Activated naive CD8-positive, alpha-beta T cell treated with anti-CD3 and anti-CD28 coated beads for 36 hours (primary cell): ENCODE measurements around the gene IKZF1. TPM values are rescaled to one million over a fixed set of nuclear protein-coding genes. Genes with fewer than 3 reads are reported as not detected.

Source experiments
- DNase-seq: peaks from one replicate; pipeline ENCODE4 v3.0.0; 2021
- H3K27ac Mint-ChIP-seq: one replicate; pipeline ENCODE4 v1.8.0; 2022; ENCODE audit warnings: mild to moderate bottlenecking, moderate library complexity, mixed read lengths
- H3K27me3 Mint-ChIP-seq: one replicate; pipeline ENCODE4 v1.8.0; 2022; ENCODE audit warnings: mild to moderate bottlenecking, mixed read lengths
- H3K36me3 Mint-ChIP-seq: one replicate; pipeline ENCODE4 v1.8.0; 2021; ENCODE audit warnings: mild to moderate bottlenecking, mixed read lengths
- H3K4me1 Mint-ChIP-seq: one replicate; pipeline ENCODE4 v1.8.0; 2021; ENCODE audit warnings: mixed read lengths
- H3K4me3 Mint-ChIP-seq: one replicate; pipeline ENCODE4 v1.8.0; 2022; ENCODE audit warnings: mild to moderate bottlenecking, moderate library complexity, mixed read lengths
- H3K9me3 Mint-ChIP-seq: one replicate; pipeline ENCODE4 v1.8.0; 2022; ENCODE audit warnings: mixed read lengths
- total RNA-seq, 2 experiments: library from RNA; stranded (reverse); gene quantifications; one replicate each; pipeline ENCODE4 v1.2.3, GENCODE V29; 2021

IKZF1 gene
- total RNA-seq, 2 experiments from 2014 or later, result 220 to 225 TPM

GRCh38 chr7:50359258-50359994 is 54.9 kb downstream of the IKZF1 start:
- no peaks in the 10 kb centered on the region for H3K9me3 Mint-ChIP-seq

DNA sequence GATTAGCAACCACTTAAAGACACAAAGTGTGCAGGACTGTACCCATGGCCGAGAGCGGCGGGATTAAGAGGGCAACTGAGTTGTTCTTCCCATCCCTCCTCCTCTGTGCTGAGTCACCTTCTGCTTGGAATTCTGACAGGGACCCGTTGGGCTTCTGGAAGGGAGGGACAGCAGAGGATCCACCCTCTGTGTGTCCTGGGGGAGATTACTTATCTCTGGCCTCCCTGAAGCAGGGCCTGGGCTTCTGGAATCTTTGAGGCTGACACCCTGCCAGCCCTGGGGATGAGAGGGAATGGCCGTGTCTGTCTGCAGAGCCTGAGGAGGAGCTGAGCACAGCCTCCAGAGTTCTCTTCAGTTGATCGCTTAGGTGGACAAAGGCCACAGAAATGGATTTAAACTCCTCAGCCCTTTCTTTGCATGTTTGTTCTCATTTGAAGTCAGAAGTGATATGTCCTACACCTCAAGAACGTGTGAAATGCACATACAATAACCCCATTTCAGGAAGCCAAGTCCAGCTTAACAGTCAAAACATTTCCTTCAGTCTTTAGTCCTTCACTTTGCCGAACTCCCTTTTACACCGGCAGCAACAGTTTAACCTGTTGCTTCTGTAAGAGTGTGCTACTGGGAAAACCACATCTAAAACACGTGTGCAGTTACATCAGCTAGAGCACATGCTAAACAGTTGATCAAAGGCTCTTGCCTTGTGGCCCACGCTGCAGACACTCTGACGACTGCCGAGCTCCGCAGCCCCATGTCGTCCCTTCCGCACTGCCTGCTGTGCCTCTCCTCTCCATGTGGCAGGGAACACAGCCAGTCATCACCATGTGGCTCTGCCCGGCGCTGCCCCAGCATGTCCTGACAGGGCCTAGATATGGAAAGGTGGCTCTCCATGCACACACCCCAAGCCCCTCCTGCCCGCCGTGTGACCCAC is 55.7 kb downstream of the IKZF1 start:
- no peaks in the 10 kb centered on the region for H3K27me3 Mint-ChIP-seq
- peak; percentile 83 for DNase-seq
- peaks cover 96% of the 10 kb centered on the region for H3K4me1 Mint-ChIP-seq
- peak overlapping the region; percentile 68 for H3K4me3 Mint-ChIP-seq
- H3K27ac Mint-ChIP-seq, result peak overlapping the region; percentile 98
- H3K9me3 Mint-ChIP-seq, result no peaks in the 10 kb centered on the region
- H3K36me3 Mint-ChIP-seq, result peaks cover 88% of the 10 kb centered on the region

More at GRCh38 chr7:50359258-50359994, 54.9 kb downstream of the IKZF1 start:
- H3K4me3 Mint-ChIP-seq, result peak overlapping the region; percentile 68
- no peak for DNase-seq
- H3K36me3 Mint-ChIP-seq, result peaks cover 88% of the 10 kb centered on the region
- H3K27ac Mint-ChIP-seq, result peak overlapping the region; percentile 98
- peaks cover 96% of the 10 kb centered on the region for H3K4me1 Mint-ChIP-seq
- no peaks in the 10 kb centered on the region for H3K27me3 Mint-ChIP-seq

DNA sequence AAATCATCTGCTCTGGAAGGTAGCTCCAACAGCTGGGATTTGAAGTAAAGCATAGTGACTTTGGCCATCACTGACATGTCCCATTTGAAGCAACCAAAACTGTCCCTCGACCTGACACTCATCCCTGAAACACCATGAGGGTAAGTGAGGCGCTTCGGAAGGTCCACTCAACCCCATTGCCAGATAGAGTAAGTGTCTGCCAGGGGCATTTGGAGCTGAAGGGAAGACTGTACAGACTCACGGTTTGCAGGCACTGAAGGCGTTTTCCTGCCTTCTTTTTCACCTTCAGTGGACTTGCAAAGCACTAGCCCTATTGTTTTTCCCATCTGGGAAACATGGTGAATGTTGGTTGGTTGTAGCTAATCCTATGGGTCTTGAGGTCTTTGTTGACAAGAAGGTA is 57.6 kb downstream of the IKZF1 start:
- Mint-ChIP-seq H3K36me3 (peaks cover 89% of the 10 kb centered on the region), H3K9me3 (no peaks in the 10 kb centered on the region), H3K4me1 (peaks cover 97% of the 10 kb centered on the region), H3K27me3 (no peaks in the 10 kb centered on the region), H3K27ac (peak overlapping the region; percentile 98), H3K4me3 (peak overlapping the region; percentile 56)
- no peak for DNase-seq

GRCh38 chr7:50362712-50363282 is 58.3 kb downstream of the IKZF1 start:
- peak; percentile 59 for DNase-seq
- Mint-ChIP-seq H3K4me1 (peaks cover 96% of the 10 kb centered on the region), H3K36me3 (peaks cover 88% of the 10 kb centered on the region), H3K27ac (peak overlapping the region; percentile 98), H3K27me3 (no peaks in the 10 kb centered on the region), H3K9me3 (no peaks in the 10 kb centered on the region), H3K4me3 (peak overlapping the region; percentile 56)

GRCh38 chr7:50363327-50364060 is 59.0 kb downstream of the IKZF1 start:
- Mint-ChIP-seq H3K36me3 (peaks cover 88% of the 10 kb centered on the region), H3K9me3 (no peaks in the 10 kb centered on the region), H3K27ac (peak overlapping the region; percentile 98), H3K4me1 (peaks cover 96% of the 10 kb centered on the region), H3K4me3 (peak overlapping the region; percentile 37), H3K27me3 (no peaks in the 10 kb centered on the region)
- DNase-seq, result no peak

DNA sequence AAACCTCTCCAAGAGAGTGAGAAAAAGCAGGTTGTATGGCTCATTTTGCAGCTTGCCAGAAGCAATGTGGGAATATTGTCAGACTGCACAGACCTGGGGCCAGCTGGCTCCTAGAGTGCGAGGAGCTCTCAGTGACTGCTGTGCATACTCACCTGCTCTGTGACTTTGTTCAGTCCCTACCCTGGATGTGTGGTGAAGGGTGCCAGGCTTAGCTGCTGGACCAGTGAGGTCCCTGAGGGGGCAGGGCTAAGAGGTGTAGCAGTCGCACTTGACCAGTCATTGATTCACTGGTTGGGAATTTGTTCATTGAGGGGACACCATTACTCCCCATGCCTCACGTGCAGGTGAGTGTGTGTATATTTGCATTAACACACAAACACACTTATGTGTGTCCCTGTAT is 60.1 kb downstream of the IKZF1 start:
- Mint-ChIP-seq H3K9me3 (no peaks in the 10 kb centered on the region), H3K4me1 (peaks cover 96% of the 10 kb centered on the region), H3K36me3 (peaks cover 92% of the 10 kb centered on the region), H3K27ac (peak overlapping the region; percentile 98), H3K27me3 (no peaks in the 10 kb centered on the region), H3K4me3 (no peak overlapping the region)
- no peak for DNase-seq

DNA sequence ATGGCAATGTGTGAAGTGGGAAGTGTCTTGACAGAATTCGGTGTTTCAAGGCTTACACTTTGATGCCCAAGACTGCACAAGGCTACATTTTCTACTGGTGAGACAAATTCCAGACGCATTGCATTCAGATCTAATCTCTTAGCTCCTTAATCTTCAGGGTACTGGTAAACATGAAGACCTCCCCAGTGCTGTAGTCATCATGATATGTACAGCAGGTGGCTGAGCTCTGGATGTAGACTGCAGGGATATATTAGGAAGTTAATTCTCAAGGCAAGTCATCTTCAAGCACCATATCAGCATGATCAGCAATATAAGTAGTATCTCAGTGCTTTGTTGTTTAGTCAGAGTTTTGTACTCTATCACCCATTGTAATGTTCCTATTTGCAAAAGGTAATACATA is 61.8 kb downstream of the IKZF1 start:
- Mint-ChIP-seq H3K36me3 (peaks cover 91% of the 10 kb centered on the region), H3K4me3 (peak overlapping the region; percentile 35)

DNA sequence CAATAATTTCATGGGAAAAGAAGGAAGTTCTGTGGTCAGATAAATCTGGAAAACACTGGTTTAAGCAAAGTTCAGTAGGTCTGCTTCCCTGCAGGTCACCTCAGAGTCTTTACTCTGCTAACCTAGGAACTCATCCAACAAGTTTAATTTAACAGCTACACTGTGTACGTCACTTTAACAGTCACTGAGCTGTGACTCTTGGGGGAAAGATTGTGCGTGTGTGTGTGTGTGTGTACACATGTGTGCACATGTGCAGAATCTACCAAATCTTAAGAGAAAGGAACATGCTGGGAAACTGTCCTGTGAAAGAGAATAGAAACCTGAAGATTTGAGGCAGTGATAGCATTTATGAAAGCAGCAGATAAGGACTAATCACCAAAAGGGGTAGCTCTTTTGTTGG is 62.6 kb downstream of the IKZF1 start:
- peak overlapping the region; percentile 27 for H3K4me3 Mint-ChIP-seq
- peak overlapping the region; percentile 80 for H3K27ac Mint-ChIP-seq
- peaks cover 93% of the 10 kb centered on the region for H3K4me1 Mint-ChIP-seq
- no peak for DNase-seq
- no peaks in the 10 kb centered on the region for H3K27me3 Mint-ChIP-seq
- peaks cover 90% of the 10 kb centered on the region for H3K36me3 Mint-ChIP-seq
- no peaks in the 10 kb centered on the region for H3K9me3 Mint-ChIP-seq

More for the DNA sequence above, 61.8 kb downstream of the IKZF1 start:
- Mint-ChIP-seq H3K27ac (peak overlapping the region; percentile 80), H3K27me3 (no peaks in the 10 kb centered on the region), H3K4me1 (peaks cover 94% of the 10 kb centered on the region), H3K9me3 (no peaks in the 10 kb centered on the region)
- DNase-seq, result no peak

DNA sequence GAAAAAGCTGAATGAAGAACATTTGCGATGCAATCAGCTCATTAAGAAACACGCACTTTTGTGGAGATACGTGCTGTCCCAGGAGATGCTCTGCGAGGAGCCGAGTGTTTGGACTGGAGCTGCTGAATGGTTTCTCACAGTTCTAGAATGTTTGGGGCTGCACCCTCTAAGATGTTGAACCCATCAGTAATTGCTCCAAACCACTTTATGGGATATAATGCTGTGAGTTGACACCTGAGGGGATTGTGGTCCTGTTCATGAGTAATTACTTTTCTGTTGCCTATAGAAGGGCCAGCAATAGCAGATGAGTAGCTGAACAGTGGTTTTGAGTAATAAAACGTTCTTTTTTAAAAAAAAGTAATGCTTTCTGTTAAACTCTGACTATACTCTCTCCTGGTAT is 63.1 kb downstream of the IKZF1 start:
- peak overlapping the region; percentile 80 for H3K27ac Mint-ChIP-seq
- no peak for DNase-seq
- H3K9me3 Mint-ChIP-seq, result no peaks in the 10 kb centered on the region
- peaks cover 93% of the 10 kb centered on the region for H3K4me1 Mint-ChIP-seq
- H3K27me3 Mint-ChIP-seq, result no peaks in the 10 kb centered on the region
- peak overlapping the region; percentile 40 for H3K4me3 Mint-ChIP-seq
- H3K36me3 Mint-ChIP-seq, result peaks cover 90% of the 10 kb centered on the region

GRCh38 chr7:50368366-50368765 is 63.9 kb downstream of the IKZF1 start:
- H3K4me3 Mint-ChIP-seq, result peak overlapping the region; percentile 40
- no peaks in the 10 kb centered on the region for H3K9me3 Mint-ChIP-seq
- no peak for DNase-seq
- no peaks in the 10 kb centered on the region for H3K27me3 Mint-ChIP-seq
- peak overlapping the region; percentile 80 for H3K27ac Mint-ChIP-seq
- peaks cover 90% of the 10 kb centered on the region for H3K36me3 Mint-ChIP-seq
- H3K4me1 Mint-ChIP-seq, result peaks cover 93% of the 10 kb centered on the region

DNA sequence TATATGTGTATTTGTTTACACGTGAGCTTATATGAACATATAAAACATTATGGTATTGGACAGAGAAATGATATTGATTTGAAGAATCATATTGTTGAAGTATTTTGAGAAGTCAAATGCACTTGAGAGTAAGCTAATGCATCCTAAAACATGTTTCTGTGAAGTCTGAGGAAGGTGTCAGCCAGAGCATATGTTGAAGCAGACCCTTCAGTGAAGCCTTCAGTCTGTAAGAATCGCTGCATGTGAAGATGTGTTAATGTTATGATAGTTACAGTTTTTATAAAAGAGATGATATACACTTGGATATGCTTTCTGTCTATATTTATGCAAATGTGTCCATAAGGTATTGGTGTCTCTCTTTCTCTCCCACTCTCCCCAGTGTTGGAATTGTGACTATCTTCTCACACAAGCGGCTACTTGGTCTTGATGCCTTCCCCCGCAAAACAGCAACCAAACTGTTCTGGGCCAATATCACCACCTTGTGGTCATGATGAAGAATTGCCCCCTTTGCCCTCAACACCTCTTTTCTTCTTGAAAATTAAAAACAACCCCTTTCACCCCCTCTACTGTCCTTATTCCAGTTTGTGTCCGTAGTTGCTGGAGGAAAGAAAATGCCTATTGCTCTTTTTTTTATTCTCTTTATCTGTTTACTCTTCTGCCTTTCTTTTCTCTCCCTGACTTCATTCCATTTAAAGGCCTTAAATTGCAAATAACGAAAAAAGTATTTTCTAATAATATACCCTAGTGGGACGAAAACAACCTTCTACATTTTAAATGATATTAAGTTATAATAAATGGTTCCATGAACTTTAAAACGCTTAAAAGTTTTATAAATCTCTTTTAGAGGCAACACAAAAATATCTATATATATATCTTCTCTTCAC is 64.9 kb downstream of the IKZF1 start:
- peaks cover 92% of the 10 kb centered on the region for H3K4me1 Mint-ChIP-seq
- H3K27me3 Mint-ChIP-seq, result no peaks in the 10 kb centered on the region
- peaks cover 90% of the 10 kb centered on the region for H3K36me3 Mint-ChIP-seq
- peak overlapping the region; percentile 80 for H3K27ac Mint-ChIP-seq
- DNase-seq, result peak; percentile 48
- H3K9me3 Mint-ChIP-seq, result no peaks in the 10 kb centered on the region
- no peak overlapping the region for H3K4me3 Mint-ChIP-seq

DNA sequence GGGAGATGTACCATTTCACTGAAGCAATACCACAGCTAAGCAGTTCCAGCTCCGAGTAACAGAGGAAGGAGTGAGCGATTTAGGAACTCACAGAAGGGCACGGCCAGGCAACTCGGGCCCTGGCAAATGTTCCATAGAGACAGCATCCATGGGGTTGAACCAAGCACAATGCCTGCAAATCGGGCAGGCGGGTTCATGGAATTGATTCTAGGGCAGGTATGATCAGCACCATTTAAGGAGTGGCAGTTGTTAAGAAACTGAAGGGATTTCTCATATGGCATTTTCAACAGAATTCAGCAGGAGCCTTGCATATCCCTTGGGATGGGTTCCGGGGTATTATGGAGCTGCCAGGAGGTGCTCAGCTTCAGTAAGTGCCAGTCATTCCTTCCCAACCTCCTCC is 66.4 kb downstream of the IKZF1 start:
- Mint-ChIP-seq H3K4me1 (peaks cover 91% of the 10 kb centered on the region), H3K9me3 (no peaks in the 10 kb centered on the region), H3K36me3 (peaks cover 89% of the 10 kb centered on the region), H3K27ac (peak overlapping the region; percentile 91), H3K27me3 (no peaks in the 10 kb centered on the region), H3K4me3 (no peak overlapping the region)
- DNase-seq, result no peak

- H3K27ac Mint-ChIP-seq, result peak overlapping the region; percentile 91
- peaks cover 92% of the 10 kb centered on the region for H3K36me3 Mint-ChIP-seq
- no peak for DNase-seq
- peaks cover 90% of the 10 kb centered on the region for H3K4me1 Mint-ChIP-seq
- no peaks in the 10 kb centered on the region for H3K27me3 Mint-ChIP-seq
- peak overlapping the region; percentile 0 for H3K4me3 Mint-ChIP-seq
- H3K9me3 Mint-ChIP-seq, result no peaks in the 10 kb centered on the region
Measured at GRCh38 chr7:50371551-50372021, 67.1 kb downstream of the IKZF1 start.
